Measurements from ENCODE around the gene CCDC47. TPM values are rescaled to one million over a fixed set of nuclear protein-coding genes. Genes with fewer than 3 reads are reported as not detected.

CCDC47 gene
- total RNA-seq, 1 experiment from 2014 or later = 70.9 TPM

GRCh38 chr17:63701868-63702720, 71.3 kb downstream of the CCDC47 start (continued):
- TF ChIP-seq STAT6 (CRISPR knock-in tag; conservative IDR thresholded peaks at IDR 0.05; ENCODE audit: low read depth) (no peak), ELF4 (CRISPR knock-in tag; IDR thresholded peaks at IDR 0.05; ENCODE audit: low read depth) (no peak), ETV6 (CRISPR knock-in tag; IDR thresholded peaks at IDR 0.05) (no peak)

GRCh38 chr17:63701456-63701820, 72.0 kb downstream of the CCDC47 start:
- H3K27me3 Mint-ChIP-seq (ENCODE audit: low read depth) = peaks cover 6% of the 10 kb centered on the region; the same call in 1 of the 2 replicates
- peak overlapping the region; percentile 70 for H3K4me3 Mint-ChIP-seq
- peaks cover 41% of the 10 kb centered on the region for H3K4me1 Mint-ChIP-seq
- H3K27ac Mint-ChIP-seq = no peak overlapping the region
- peaks cover 17% of the 10 kb centered on the region for H3K36me3 Mint-ChIP-seq
- DNase-seq (ENCODE audit: low spot score) = no peak
- ChIA-PET CTCF (interaction anchor here (0.7 to 1.9 kb wide), 8 partner anchors 9 to 276 kb away, joined by 3 to 8 read pairs (median 4); partner anchors contain the start of genes ACE and MAP3K3), POLR2A (interaction anchor here (1.9 to 2.2 kb wide), 2 partner anchors 72 to 79 kb away, joined by 7 to 8 read pairs; partner anchors contain the start of genes CCDC47, DDX42 and MAP3K3)
- ATAC-seq = no peak
- H3K9me3 Mint-ChIP-seq = no peaks in the 10 kb centered on the region
- no peak for TF ChIP-seq TEAD1 (CRISPR knock-in tag; IDR thresholded peaks at IDR 0.05)
- no peak for TF ChIP-seq ZMAT4 (CRISPR knock-in tag; IDR thresholded peaks at IDR 0.05)
- TF ChIP-seq ZNF425 (CRISPR knock-in tag; conservative IDR thresholded peaks at IDR 0.05) = no peak
- TF ChIP-seq ZBTB21 (CRISPR knock-in tag; IDR thresholded peaks at IDR 0.05; ENCODE audit: borderline replicate concordance) = no peak

- Mint-ChIP-seq H3K9me3 (no peaks in the 10 kb centered on the region), H3K4me3 (peak overlapping the region; percentile 70), H3K36me3 (peaks cover 21% of the 10 kb centered on the region), H3K27me3 (ENCODE audit: low read depth) (peaks cover 6% of the 10 kb centered on the region; the same call in 1 of the 2 replicates), H3K4me1 (peaks cover 46% of the 10 kb centered on the region), H3K27ac (no peak overlapping the region)
- ATAC-seq = peak; percentile 5
- POLR2A ChIA-PET = interaction anchor here (1.2 to 2.2 kb wide), 3 partner anchors 22 to 79 kb away, joined by 3 to 8 read pairs (median 7); partner anchors contain the start of genes CCDC47, DDX42 and MAP3K3
- CTCF ChIA-PET = interaction anchor here (0.7 to 1.9 kb wide), 7 partner anchors 9 to 275 kb away, joined by 3 to 8 read pairs (median 4); partner anchors contain the start of genes ACE and MAP3K3
- peak; percentile 47 for DNase-seq (ENCODE audit: low spot score)
- TF ChIP-seq ATF6 (CRISPR knock-in tag; IDR thresholded peaks at IDR 0.05) (no peak), ZNF232 (CRISPR knock-in tag; IDR thresholded peaks at IDR 0.05) (peak; percentile 69), TP53 (CRISPR knock-in tag; IDR thresholded peaks at IDR 0.05) (peak; percentile 95), HMGXB4 (CRISPR knock-in tag; IDR thresholded peaks at IDR 0.05) (no peak; the same call in none of the 2 replicates), KAT7 (CRISPR knock-in tag; IDR thresholded peaks at IDR 0.05; ENCODE audit: borderline replicate concordance) (0 out of 2 replicates have a peak, but pooled peaks have one; percentile 61), ELF4 (CRISPR knock-in tag; IDR thresholded peaks at IDR 0.05; ENCODE audit: low read depth) (peak; percentile 75), MYBL2 (CRISPR knock-in tag; IDR thresholded peaks at IDR 0.05) (no peak), FOXP1 (CRISPR knock-in tag; IDR thresholded peaks at IDR 0.05; ENCODE audit: borderline replicate concordance) (peak; percentile 96), JUN (CRISPR knock-in tag; IDR thresholded peaks at IDR 0.05) (peak; percentile 69; the same call in 1 of the 2 replicates), FOXK1 (CRISPR knock-in tag; IDR thresholded peaks at IDR 0.05) (peak; percentile 70), IRF2 (CRISPR knock-in tag; IDR thresholded peaks at IDR 0.05; ENCODE audit: borderline replicate concordance, low read depth) (no peak), E2F4 (CRISPR knock-in tag; IDR thresholded peaks at IDR 0.05; ENCODE audit: borderline replicate concordance, low read depth) (no peak)
Measured at GRCh38 chr17:63700528-63701455, 72.6 kb downstream of the CCDC47 start.
